HUES64 (cell line): ENCODE results near the gene FHIT.

Experiments
- H3K27ac ChIP-seq: 2 replicates; pipeline ENCODE4 v1.7.0; 2013; ENCODE audit warnings: low read depth, low read length, inconsistent platforms
- H3K27me3 ChIP-seq: 2 replicates; pipeline ENCODE4 v1.6.1; 2013; ENCODE audit warnings: mild to moderate bottlenecking, low read length; ENCODE audit not compliant: insufficient read depth
- H3K36me3 ChIP-seq: 2 replicates; pipeline ENCODE4 v1.6.1; 2013; ENCODE audit warnings: mild to moderate bottlenecking, low read length; ENCODE audit not compliant: insufficient read depth
- H3K4me1 ChIP-seq: 2 replicates; pipeline ENCODE4 v1.6.1; 2013; ENCODE audit warnings: mild to moderate bottlenecking, low read length, moderate library complexity; ENCODE audit not compliant: insufficient read depth
- H3K4me3 ChIP-seq: 2 replicates; pipeline ENCODE4 v1.5.1; 2013; ENCODE audit warnings: mild to moderate bottlenecking, low read length, moderate library complexity
- H3K9ac ChIP-seq: 2 replicates; pipeline ENCODE4 v1.6.1; 2013; ENCODE audit warnings: mild to moderate bottlenecking, low read depth, low read length
- H3K9me3 ChIP-seq: 2 replicates; pipeline ENCODE4 v1.6.1; 2013; ENCODE audit warnings: low read depth, low read length; ENCODE audit not compliant: insufficient read depth
- WGBS: fragments of 150-250, 120-280 bp; methylation state at CpG from one replicate; pipeline ENCODE4 v1.1.7; 2013; ENCODE audit warnings: missing lambda C conversion rate; 5-methylcytosine and 5-hydroxymethylcytosine counted together

The FHIT gene

GRCh38 chr3:60957541-60957940, 293.7 kb downstream of the FHIT start:
- Histone ChIP-seq H3K27me3 (no peaks in the 10 kb centered on the region), H3K9ac (no peak overlapping the region), H3K27ac (no peak overlapping the region), H3K4me1 (no peaks in the 10 kb centered on the region), H3K9me3 (peaks cover 3% of the 10 kb centered on the region; the same call in 1 of the 2 replicates), H3K36me3 (no peaks in the 10 kb centered on the region), H3K4me3 (no peak overlapping the region)
- 95% methylated on average over 1 of the region's 1 CpG for WGBS

DNA sequence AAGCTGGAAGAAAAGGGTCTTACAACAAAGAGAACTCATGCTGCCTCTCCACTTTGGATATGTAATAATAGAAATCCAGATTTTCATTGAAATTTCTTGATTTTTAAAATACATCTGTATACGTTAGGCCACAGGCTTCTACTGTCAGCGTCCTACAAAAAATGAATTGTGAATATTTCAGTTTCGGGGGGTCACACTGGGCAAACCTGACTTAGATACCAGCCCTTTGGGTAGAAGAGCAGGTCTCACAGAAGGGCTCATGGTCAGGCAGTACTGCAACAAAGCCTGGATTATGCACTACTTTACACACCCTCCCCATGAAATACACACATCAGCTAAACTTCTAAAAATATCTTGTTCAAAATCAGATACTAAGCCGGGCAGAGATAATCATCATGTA, 294.5 kb downstream of the FHIT start:
- no peak overlapping the region for H3K27ac ChIP-seq
- H3K4me1 ChIP-seq, result no peaks in the 10 kb centered on the region
- 82% methylated on average over 3 of the region's 4 CpGs for WGBS
- peaks cover 3% of the 10 kb centered on the region; the same call in 1 of the 2 replicates for H3K9me3 ChIP-seq
- H3K4me3 ChIP-seq, result no peak overlapping the region
- no peak overlapping the region for H3K9ac ChIP-seq
- no peaks in the 10 kb centered on the region for H3K36me3 ChIP-seq
- no peaks in the 10 kb centered on the region for H3K27me3 ChIP-seq

DNA sequence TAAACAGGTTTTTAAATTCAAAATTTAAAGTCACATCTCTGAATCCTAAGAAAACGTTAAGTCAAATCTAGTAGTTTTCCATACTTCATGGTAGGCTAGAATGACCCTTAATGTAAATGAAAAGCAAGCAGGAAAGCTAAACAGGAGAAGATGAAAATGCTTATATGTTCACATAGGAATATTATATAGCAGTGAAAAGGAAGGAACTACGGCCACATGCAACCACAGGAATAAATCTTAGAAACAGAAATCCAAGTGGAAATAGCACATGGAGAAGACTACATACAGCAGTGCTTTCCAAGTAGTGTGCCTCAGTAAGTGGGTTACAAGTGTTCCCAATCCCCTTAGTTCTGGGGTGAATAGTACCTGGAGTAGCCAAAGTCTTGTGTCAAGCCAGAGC, 296.2 kb downstream of the FHIT start:
- Histone ChIP-seq H3K4me1 (no peaks in the 10 kb centered on the region), H3K27me3 (no peaks in the 10 kb centered on the region), H3K36me3 (no peaks in the 10 kb centered on the region), H3K9ac (no peak overlapping the region), H3K27ac (no peak overlapping the region), H3K9me3 (peaks cover 3% of the 10 kb centered on the region; the same call in 1 of the 2 replicates), H3K4me3 (no peak overlapping the region)
- 91% methylated on average over 2 of the region's 2 CpGs for WGBS

- WGBS, result 100% methylated on average over 1 of the region's 2 CpGs
- Histone ChIP-seq H3K27ac (no peak overlapping the region), H3K4me3 (no peak overlapping the region), H3K4me1 (no peaks in the 10 kb centered on the region), H3K36me3 (no peaks in the 10 kb centered on the region), H3K27me3 (no peaks in the 10 kb centered on the region), H3K9ac (no peak overlapping the region), H3K9me3 (peaks cover 3% of the 10 kb centered on the region; the same call in 1 of the 2 replicates)
Observed at GRCh38 chr3:60954048-60954447, 297.2 kb downstream of the FHIT start.

- Histone ChIP-seq H3K27ac (no peak overlapping the region), H3K27me3 (no peaks in the 10 kb centered on the region), H3K9me3 (peaks cover 3% of the 10 kb centered on the region; the same call in 1 of the 2 replicates), H3K4me3 (no peak overlapping the region), H3K36me3 (no peaks in the 10 kb centered on the region), H3K4me1 (no peaks in the 10 kb centered on the region), H3K9ac (no peak overlapping the region)
- 92% methylated on average over 5 of the region's 5 CpGs for WGBS
Observed at GRCh38 chr3:60953351-60953750, 297.9 kb downstream of the FHIT start.

- H3K4me1 ChIP-seq, result no peaks in the 10 kb centered on the region
- 78% methylated on average over 6 of the region's 6 CpGs for WGBS
- H3K27me3 ChIP-seq, result no peaks in the 10 kb centered on the region
- H3K36me3 ChIP-seq, result no peaks in the 10 kb centered on the region
- H3K4me3 ChIP-seq, result no peak overlapping the region
- H3K9me3 ChIP-seq, result peaks cover 3% of the 10 kb centered on the region; the same call in 1 of the 2 replicates
- no peak overlapping the region for H3K27ac ChIP-seq
- H3K9ac ChIP-seq, result no peak overlapping the region
Observed at GRCh38 chr3:60952055-60952454, 299.2 kb downstream of the FHIT start.

DNA sequence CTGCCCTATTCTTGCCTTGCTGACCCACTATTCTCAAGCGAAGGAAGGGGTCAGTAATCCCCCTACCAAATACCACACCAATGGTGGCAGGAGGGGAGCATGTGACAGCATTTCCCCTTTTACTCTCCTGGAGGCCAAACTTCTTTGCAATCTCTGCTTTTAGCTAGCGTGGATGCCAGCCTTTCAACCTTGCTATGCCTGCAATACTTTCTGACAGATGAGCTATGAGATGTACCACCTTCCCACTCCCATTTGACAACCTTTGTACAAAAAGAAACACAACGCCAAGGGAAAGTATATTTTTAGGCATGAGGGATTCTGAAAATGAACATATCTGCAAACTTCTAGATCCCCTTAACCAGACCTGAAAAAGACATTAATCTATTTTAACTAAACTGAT, 302.1 kb downstream of the FHIT start:
- Histone ChIP-seq H3K4me1 (no peaks in the 10 kb centered on the region), H3K4me3 (no peak overlapping the region), H3K27me3 (no peaks in the 10 kb centered on the region), H3K9ac (no peak overlapping the region), H3K9me3 (no peaks in the 10 kb centered on the region), H3K36me3 (no peaks in the 10 kb centered on the region), H3K27ac (no peak overlapping the region)
- WGBS, result 82% methylated on average over 3 of the region's 3 CpGs

DNA sequence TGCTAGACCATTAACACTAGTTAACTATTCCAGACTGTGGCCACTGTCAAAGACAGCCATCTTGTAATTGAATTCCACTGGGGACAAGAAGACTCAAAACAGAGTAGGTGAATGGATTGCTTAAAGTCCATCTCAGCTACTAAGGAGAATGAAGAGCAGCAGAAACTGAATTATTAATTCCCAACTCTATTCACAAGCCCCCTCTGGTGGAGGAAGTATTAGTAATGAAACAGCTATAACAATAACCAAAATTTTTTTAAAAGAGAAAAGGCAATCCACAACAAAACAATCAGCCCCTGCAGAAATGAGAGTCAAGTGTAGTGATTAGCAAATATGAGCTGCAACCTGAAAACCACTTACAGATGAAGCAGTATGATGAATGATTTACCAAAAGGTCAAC, 302.8 kb downstream of the FHIT start:
- H3K27me3 ChIP-seq, result no peaks in the 10 kb centered on the region
- H3K4me1 ChIP-seq, result no peaks in the 10 kb centered on the region
- H3K27ac ChIP-seq, result no peak overlapping the region

DNA sequence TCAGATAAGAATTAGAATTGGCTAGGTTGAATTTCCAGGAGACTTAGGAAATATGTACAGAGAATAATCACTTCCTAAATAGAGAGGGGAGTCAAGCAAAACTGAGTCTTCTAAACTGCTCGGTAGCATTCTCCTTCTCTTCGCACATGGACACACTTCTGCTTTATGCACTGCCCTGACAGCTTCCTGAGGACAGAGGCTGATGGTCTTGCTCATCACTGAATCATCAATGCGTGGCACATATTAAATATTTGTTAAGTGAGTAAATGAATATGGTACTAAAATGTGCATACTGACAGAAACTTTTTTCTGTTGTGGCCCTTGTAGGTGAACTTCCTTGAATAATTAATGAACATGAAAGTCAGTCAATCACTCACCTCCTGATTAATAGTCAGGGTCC, 315.5 kb downstream of the FHIT start:
- no peaks in the 10 kb centered on the region for H3K9me3 ChIP-seq
- H3K9ac ChIP-seq, result no peak overlapping the region
- no peak overlapping the region for H3K27ac ChIP-seq
- no peaks in the 10 kb centered on the region for H3K4me1 ChIP-seq
- no peaks in the 10 kb centered on the region for H3K27me3 ChIP-seq
- 98% methylated on average over 3 of the region's 3 CpGs for WGBS
- no peaks in the 10 kb centered on the region for H3K36me3 ChIP-seq
- no peak overlapping the region for H3K4me3 ChIP-seq

More for the DNA sequence above, 302.8 kb downstream of the FHIT start:
- Histone ChIP-seq H3K9me3 (no peaks in the 10 kb centered on the region), H3K4me3 (no peak overlapping the region), H3K9ac (no peak overlapping the region), H3K36me3 (no peaks in the 10 kb centered on the region)

DNA sequence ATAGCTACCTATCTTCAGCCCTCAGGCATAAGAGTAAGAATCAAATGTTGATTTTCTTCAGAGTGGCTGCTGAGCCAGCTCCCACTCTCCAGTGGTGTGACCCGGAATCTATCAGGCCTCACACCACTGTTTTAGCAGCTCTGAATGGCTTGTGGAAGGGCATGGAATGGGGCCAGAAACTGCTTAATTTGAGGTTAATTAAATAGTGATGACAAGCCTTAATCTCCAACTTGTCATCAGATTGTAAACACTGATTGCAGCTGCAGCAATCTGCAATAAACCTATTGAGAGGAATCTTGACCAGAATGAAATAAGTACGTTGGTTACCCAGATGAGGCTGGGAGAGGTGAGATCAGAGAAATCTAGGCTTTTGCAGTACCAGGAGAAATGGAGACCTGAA, 317.4 kb downstream of the FHIT start:
- 94% methylated on average over 2 of the region's 2 CpGs for WGBS

DNA sequence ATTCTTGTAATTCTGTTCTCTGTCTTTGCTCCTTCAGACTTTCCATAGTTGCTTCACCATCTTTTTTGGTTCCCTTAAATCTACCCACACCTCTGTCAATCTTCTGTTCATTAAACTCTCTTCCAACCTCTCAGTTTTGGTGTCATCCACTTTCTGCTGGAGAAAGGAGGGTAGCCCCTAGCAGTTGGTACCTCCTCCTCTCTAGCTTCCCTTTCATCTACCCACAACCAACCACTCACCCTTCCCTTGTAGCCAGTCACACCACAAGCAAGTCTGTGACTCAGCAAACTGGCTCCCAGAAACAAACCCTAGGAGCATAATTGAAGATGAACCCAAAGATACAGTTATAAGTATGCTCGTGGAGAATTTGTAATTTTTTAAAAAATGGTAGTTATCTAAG, 318.6 kb downstream of the FHIT start:
- H3K9me3 ChIP-seq, result no peaks in the 10 kb centered on the region
- no peak overlapping the region for H3K27ac ChIP-seq
- WGBS, result no CpG with 5 or more reads among the region's 1 CpG
- H3K9ac ChIP-seq, result no peak overlapping the region
- no peak overlapping the region for H3K4me3 ChIP-seq
- no peaks in the 10 kb centered on the region for H3K4me1 ChIP-seq
- H3K36me3 ChIP-seq, result no peaks in the 10 kb centered on the region
- no peaks in the 10 kb centered on the region for H3K27me3 ChIP-seq

More for the DNA sequence above, 317.4 kb downstream of the FHIT start:
- no peak overlapping the region for H3K9ac ChIP-seq
- no peaks in the 10 kb centered on the region for H3K27me3 ChIP-seq
- H3K4me1 ChIP-seq, result no peaks in the 10 kb centered on the region
- H3K9me3 ChIP-seq, result no peaks in the 10 kb centered on the region
- H3K4me3 ChIP-seq, result no peak overlapping the region
- no peak overlapping the region for H3K27ac ChIP-seq
- no peaks in the 10 kb centered on the region for H3K36me3 ChIP-seq

GRCh38 chr3:60932170-60932569, 319.1 kb downstream of the FHIT start:
- H3K27me3 ChIP-seq, result no peaks in the 10 kb centered on the region
- no peak overlapping the region for H3K9ac ChIP-seq
- no peaks in the 10 kb centered on the region for H3K9me3 ChIP-seq
- WGBS, result 73% methylated on average over 2 of the region's 2 CpGs
- H3K4me1 ChIP-seq, result no peaks in the 10 kb centered on the region
- no peaks in the 10 kb centered on the region for H3K36me3 ChIP-seq
- no peak overlapping the region for H3K27ac ChIP-seq
- no peak overlapping the region for H3K4me3 ChIP-seq
